ENCODE measurements around the gene C17orf107. TPM values are rescaled to one million over a fixed set of nuclear protein-coding genes. Genes with fewer than 3 reads are reported as not detected.

Gene C17orf107
- total and polyA plus RNA-seq, 3 experiments from 2014 or later: 2.0 to 2.3 (median 2.2) TPM

GRCh38 chr17:4898351-4898750 lies 985 bp upstream of the C17orf107 start:
- no peak for DNase-seq
- Histone ChIP-seq H3K27ac (ENCODE audit: low read depth, low read length) (no peak overlapping the region), H3K9me3 (ENCODE audit: low read length) (no peaks in the 10 kb centered on the region), H3K27me3 (ENCODE audit: insufficient read depth, low read length, poor library complexity, severe bottlenecking) (no peaks in the 10 kb centered on the region), H3K4me3 (ENCODE audit: low read length) (no peak overlapping the region), H3K4me1 (ENCODE audit: insufficient read depth, low read length) (peaks cover 39% of the 10 kb centered on the region), H3K36me3 (ENCODE audit: insufficient read depth, low read length) (peaks cover 26% of the 10 kb centered on the region)
- Mint-ChIP-seq H3K4me3 (peak overlapping the region; percentile 66 to 85 (median 74)), H3K27me3 (peaks cover 0 to 7% of the 10 kb centered on the region in 2 donors), H3K36me3 (peaks cover 0 to 43% (median 0%) of the 10 kb centered on the region in 3 donors), H3K27ac (peak overlapping the region; percentile 36 to 93 (median 84)), H3K9me3 (no peaks in the 10 kb centered on the region), H3K4me1 (peaks cover 24 to 49% (median 33%) of the 10 kb centered on the region in 3 donors)
- CTCF ChIA-PET: interaction anchor here (1.1 to 2.6 kb wide), 6 partner anchors 8 to 189 kb away, joined by 3 to 15 read pairs (median 6); partner anchors contain the start of gene ARRB2
- POLR2A ChIA-PET: interaction anchor here (2.7 kb wide), 1 partner anchor 69 kb away, joined by 19 read pairs; the partner anchor contains the start of gene SPAG7

DNA sequence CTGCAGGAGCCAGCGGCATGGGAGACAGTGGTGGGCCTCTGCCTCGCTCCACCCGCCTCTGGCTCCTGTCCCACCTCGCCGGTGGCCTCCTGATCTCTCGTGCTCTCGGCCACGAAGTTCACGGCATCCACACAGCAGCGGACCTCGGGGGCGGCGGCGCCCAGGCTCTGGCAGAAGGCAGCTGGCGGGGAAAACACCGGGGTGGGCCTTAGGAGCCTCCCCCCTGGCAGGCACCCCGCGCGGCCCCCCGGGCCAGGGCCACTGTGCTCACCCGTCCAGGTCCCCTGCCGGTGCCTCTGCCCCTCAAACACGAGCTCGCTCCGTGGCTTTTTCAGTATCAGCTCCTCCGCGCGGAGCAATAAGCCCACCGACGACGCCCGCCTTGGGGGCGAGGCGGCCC lies 409 bp upstream of the C17orf107 start:
- CTCF ChIA-PET: interaction anchor here (0.7 to 2.6 kb wide), 11 partner anchors 8 to 189 kb away, joined by 3 to 15 read pairs (median 4); partner anchors contain the start of genes ARRB2, MED11, RNF167 and SLC25A11

DNA sequence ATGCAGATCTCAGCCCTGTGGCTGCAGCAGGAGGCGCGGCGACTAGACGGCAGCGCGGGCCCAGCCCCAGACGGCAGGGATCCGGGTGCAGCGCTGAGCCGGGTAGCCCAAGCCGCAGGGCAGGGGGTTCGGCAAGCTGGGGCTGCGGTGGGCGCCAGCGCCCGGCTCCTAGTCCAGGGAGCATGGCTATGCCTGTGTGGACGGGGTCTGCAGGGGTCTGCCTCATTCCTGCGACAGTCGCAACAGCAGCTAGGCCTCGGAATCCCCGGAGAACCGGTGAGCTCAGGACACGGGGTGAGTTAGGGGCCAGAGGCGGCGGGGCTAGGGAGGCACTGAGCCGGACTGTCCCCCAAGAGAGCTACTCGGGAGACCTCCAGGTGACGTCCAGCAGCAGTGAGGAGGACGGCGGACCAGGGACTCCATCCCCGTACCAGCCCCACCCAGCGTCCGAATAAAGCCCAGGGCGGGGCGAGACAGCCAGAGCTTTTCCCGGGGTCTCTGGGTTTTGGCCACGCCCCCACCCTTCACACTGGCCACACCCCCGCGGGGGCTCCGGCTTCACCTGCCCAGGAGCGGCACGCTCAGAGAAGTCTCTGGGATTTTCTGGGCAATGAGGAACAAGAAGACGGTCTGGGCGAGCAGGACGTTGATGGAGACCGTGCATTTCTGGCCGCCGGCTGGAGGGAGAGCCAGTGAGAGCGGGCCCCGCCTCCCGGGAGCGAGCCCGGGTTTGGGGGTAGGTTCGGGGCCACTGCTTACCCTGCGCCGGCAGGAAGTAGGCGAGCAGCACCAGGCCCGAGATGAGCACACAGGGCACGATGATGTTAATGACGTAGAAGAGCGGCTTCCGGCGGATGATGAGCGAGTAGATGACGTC lies 1.1 kb downstream of the C17orf107 start:
- H3K4me3 ChIP-seq (ENCODE audit: low read length): peak overlapping the region; percentile 83
- peak; percentile 44 to 84 (median 73) for DNase-seq
- ChIA-PET POLR2A (interaction anchor here (0.6 to 2.7 kb wide), 10 partner anchors 8 to 725 kb away, joined by 3 to 19 read pairs (median 4); partner anchors contain the start of genes ARRB2, RNF167, SLC25A11 and SPAG7), CTCF (interaction anchor here (0.6 to 2.6 kb wide), 11 partner anchors 9 to 191 kb away, joined by 3 to 15 read pairs (median 4); partner anchors contain the start of genes ARRB2, MED11, RNF167 and SLC25A11)
- Mint-ChIP-seq H3K27me3 (peaks cover 0 to 7% of the 10 kb centered on the region in 2 donors), H3K4me3 (peak overlapping the region; percentile 91 to 95 (median 93)), H3K36me3 (peaks cover 0 to 24% (median 0%) of the 10 kb centered on the region in 3 donors), H3K4me1 (peaks cover 28 to 58% (median 38%) of the 10 kb centered on the region in 3 donors), H3K27ac (peak overlapping the region; percentile 61 to 99 (median 98)), H3K9me3 (no peaks in the 10 kb centered on the region)
- peaks cover 45% of the 10 kb centered on the region for H3K4me1 ChIP-seq (ENCODE audit: insufficient read depth, low read length)
- peak overlapping the region; percentile 82 for H3K27ac ChIP-seq (ENCODE audit: low read depth, low read length)
- H3K27me3 ChIP-seq (ENCODE audit: insufficient read depth, low read length, poor library complexity, severe bottlenecking): no peaks in the 10 kb centered on the region
- H3K9me3 ChIP-seq (ENCODE audit: low read length): no peaks in the 10 kb centered on the region
- H3K36me3 ChIP-seq (ENCODE audit: insufficient read depth, low read length): peaks cover 8% of the 10 kb centered on the region

More for the DNA sequence above, 409 bp upstream of the C17orf107 start:
- peak overlapping the region; percentile 83 for H3K4me3 ChIP-seq (ENCODE audit: low read length)
- peaks cover 45% of the 10 kb centered on the region for H3K4me1 ChIP-seq (ENCODE audit: insufficient read depth, low read length)
- H3K27me3 Mint-ChIP-seq: peaks cover 0 to 7% of the 10 kb centered on the region in 2 donors
- peaks cover 28 to 54% (median 38%) of the 10 kb centered on the region in 3 donors for H3K4me1 Mint-ChIP-seq
- no peaks in the 10 kb centered on the region for H3K9me3 Mint-ChIP-seq
- DNase-seq: no peak
- H3K27ac ChIP-seq (ENCODE audit: low read depth, low read length): peak overlapping the region; percentile 82
- H3K27ac Mint-ChIP-seq: peak overlapping the region in 2 of 8 donors; percentile 86 to 98
- POLR2A ChIA-PET: interaction anchor here (0.6 to 2.7 kb wide), 11 partner anchors 9 to 219 kb away, joined by 3 to 19 read pairs (median 4); partner anchors contain the start of genes PFN1, RNF167, SLC25A11 and SPAG7
- H3K9me3 ChIP-seq (ENCODE audit: low read length): no peaks in the 10 kb centered on the region
- H3K27me3 ChIP-seq (ENCODE audit: insufficient read depth, low read length, poor library complexity, severe bottlenecking): no peaks in the 10 kb centered on the region
- H3K4me3 Mint-ChIP-seq: peak overlapping the region; percentile 91 to 95 (median 93)
- H3K36me3 ChIP-seq (ENCODE audit: insufficient read depth, low read length): peaks cover 20% of the 10 kb centered on the region
- H3K36me3 Mint-ChIP-seq: peaks cover 0 to 39% (median 0%) of the 10 kb centered on the region in 3 donors

- peak overlapping the region; percentile 82 to 94 (median 89) for H3K4me3 Mint-ChIP-seq
- no peaks in the 10 kb centered on the region for H3K9me3 ChIP-seq (ENCODE audit: low read length)
- ChIA-PET CTCF (interaction anchor here (1.2 to 2.3 kb wide), 6 partner anchors 9 to 191 kb away, joined by 3 to 11 read pairs (median 4); partner anchors contain the start of genes ARRB2, RNF167, SLC25A11 and SPAG7), POLR2A (interaction anchor here (1.1 to 2.7 kb wide), 3 partner anchors 46 to 191 kb away, joined by 3 to 19 read pairs (median 4); partner anchors contain the start of genes ARRB2 and SPAG7)
- no peaks in the 10 kb centered on the region for H3K27me3 ChIP-seq (ENCODE audit: insufficient read depth, low read length, poor library complexity, severe bottlenecking)
- no peak overlapping the region for H3K27ac ChIP-seq (ENCODE audit: low read depth, low read length)
- peaks cover 0 to 18% (median 0%) of the 10 kb centered on the region in 3 donors for H3K36me3 Mint-ChIP-seq
- peaks cover 28 to 58% (median 38%) of the 10 kb centered on the region in 3 donors for H3K4me1 Mint-ChIP-seq
- no peaks in the 10 kb centered on the region for H3K9me3 Mint-ChIP-seq
- H3K27me3 Mint-ChIP-seq: peaks cover 0 to 7% of the 10 kb centered on the region in 2 donors
- H3K4me3 ChIP-seq (ENCODE audit: low read length): peak overlapping the region; percentile 83
- H3K27ac Mint-ChIP-seq: peak overlapping the region; percentile 61 to 99 (median 91)
- H3K4me1 ChIP-seq (ENCODE audit: insufficient read depth, low read length): peaks cover 45% of the 10 kb centered on the region
- H3K36me3 ChIP-seq (ENCODE audit: insufficient read depth, low read length): peaks cover 8% of the 10 kb centered on the region
- DNase-seq: no peak
Measured at GRCh38 chr17:4901108-4901647, 1.8 kb downstream of the C17orf107 start.

DNA sequence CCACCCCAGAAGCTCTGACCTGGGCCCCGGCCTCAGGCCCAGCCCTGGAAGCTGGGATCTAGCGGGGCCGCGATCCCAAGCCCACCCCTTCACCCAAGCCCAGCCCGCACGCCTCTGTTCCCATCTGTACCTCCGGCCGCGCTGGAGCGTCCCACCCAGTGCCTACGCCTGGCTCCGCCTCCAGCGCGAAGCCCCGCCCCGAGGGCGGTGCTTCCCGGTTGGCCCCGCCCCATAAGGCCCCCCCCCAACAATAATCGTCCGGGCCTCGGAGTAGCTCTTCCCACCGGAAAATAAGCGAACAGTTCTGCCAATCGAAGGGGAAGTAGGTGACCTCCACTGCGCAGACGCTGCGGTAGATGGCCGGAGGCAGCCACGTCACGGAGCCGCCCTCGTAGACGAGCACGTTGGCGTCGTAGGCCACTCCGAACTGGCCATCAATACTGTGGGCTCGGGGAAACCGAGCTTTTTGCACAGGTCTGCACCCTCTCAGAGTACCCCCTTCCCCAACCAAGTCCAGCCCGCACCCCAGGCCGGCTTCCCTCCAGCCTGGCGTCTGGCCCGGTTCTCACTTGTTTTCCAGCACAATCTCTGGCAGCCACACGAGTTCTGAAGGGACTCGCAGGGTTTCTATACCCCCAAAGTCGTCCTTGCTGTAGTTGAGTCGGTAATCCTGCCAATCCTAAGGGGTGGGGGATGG lies 2.5 kb downstream of the C17orf107 start:
- Histone ChIP-seq H3K9me3 (ENCODE audit: low read length) (no peaks in the 10 kb centered on the region), H3K27me3 (ENCODE audit: insufficient read depth, low read length, poor library complexity, severe bottlenecking) (no peaks in the 10 kb centered on the region), H3K4me3 (ENCODE audit: low read length) (no peak overlapping the region), H3K36me3 (ENCODE audit: insufficient read depth, low read length) (peaks cover 2% of the 10 kb centered on the region), H3K27ac (ENCODE audit: low read depth, low read length) (no peak overlapping the region), H3K4me1 (ENCODE audit: insufficient read depth, low read length) (peaks cover 45% of the 10 kb centered on the region)
- CTCF ChIA-PET: interaction anchor here (1.2 to 1.8 kb wide), 10 partner anchors 10 to 335 kb away, joined by 3 to 10 read pairs (median 4); partner anchors contain the start of genes ARRB2, RNF167, SLC25A11 and SPAG7
- DNase-seq: peak in 1 of 5 donors; percentile 58
- Mint-ChIP-seq H3K9me3 (no peaks in the 10 kb centered on the region), H3K36me3 (peaks cover 0 to 11% (median 0%) of the 10 kb centered on the region in 3 donors), H3K4me1 (peaks cover 28 to 58% (median 38%) of the 10 kb centered on the region in 3 donors), H3K27ac (peak overlapping the region in 6 of 8 donors; percentile 83 to 99 (median 94)), H3K27me3 (peaks cover 0 to 7% of the 10 kb centered on the region in 2 donors), H3K4me3 (peak overlapping the region in 6 of 7 donors; percentile 84 to 94 (median 91))
- POLR2A ChIA-PET: interaction anchor here (0.6 to 1.1 kb wide), 2 partner anchors 46 to 160 kb away, joined by 3 read pairs; no protein-coding TSS in a partner anchor

GRCh38 chr17:4902540-4902939 lies 3.2 kb downstream of the C17orf107 start:
- POLR2A ChIA-PET: interaction anchor here (1.0 to 1.6 kb wide), 3 partner anchors 37 to 64 kb away, joined by 3 to 7 read pairs (median 3); partner anchors contain the start of genes PFN1, RNF167 and SLC25A11
- CTCF ChIA-PET: interaction anchor here (0.8 to 1.9 kb wide), 18 partner anchors 10 to 335 kb away, joined by 3 to 10 read pairs (median 4); partner anchors contain the start of genes INCA1, RNF167 and SLC25A11
- H3K27ac ChIP-seq (ENCODE audit: low read depth, low read length): peak overlapping the region; percentile 58
- H3K36me3 Mint-ChIP-seq: peaks cover 0 to 6% (median 0%) of the 10 kb centered on the region in 3 donors
- H3K4me3 ChIP-seq (ENCODE audit: low read length): peak overlapping the region; percentile 61
- H3K4me1 ChIP-seq (ENCODE audit: insufficient read depth, low read length): peaks cover 45% of the 10 kb centered on the region
- peaks cover 0 to 7% of the 10 kb centered on the region in 2 donors for H3K27me3 Mint-ChIP-seq
- DNase-seq: peak in 1 of 5 donors; percentile 45
- peaks cover 28 to 61% (median 38%) of the 10 kb centered on the region in 3 donors for H3K4me1 Mint-ChIP-seq
- H3K9me3 ChIP-seq (ENCODE audit: low read length): no peaks in the 10 kb centered on the region
- H3K4me3 Mint-ChIP-seq: peak overlapping the region; percentile 49 to 86 (median 78)
- peak overlapping the region; percentile 83 to 96 (median 92) for H3K27ac Mint-ChIP-seq
- H3K36me3 ChIP-seq (ENCODE audit: insufficient read depth, low read length): no peaks in the 10 kb centered on the region
- no peaks in the 10 kb centered on the region for H3K27me3 ChIP-seq (ENCODE audit: insufficient read depth, low read length, poor library complexity, severe bottlenecking)
- H3K9me3 Mint-ChIP-seq: no peaks in the 10 kb centered on the region
